PFSK-1 (cell line): Measurements from ENCODE around the gene ADD2.

Source experiments
- POLR2AphosphoS5 ChIP-seq: IDR thresholded peaks from 2 replicates; pipeline ENCODE4 v1.6.1; 2012; ENCODE audit warnings: low read depth, mild to moderate bottlenecking, control low read depth, low read length, moderate library complexity
- TAF1 ChIP-seq: IDR thresholded peaks from 2 replicates; pipeline ENCODE4 v1.6.1; 2012; ENCODE audit warnings: low read length, control low read depth, borderline replicate concordance; ENCODE audit not compliant: insufficient read depth
- TF ChIP-seq, protein P1 (sequence below), 2 experiments: IDR thresholded peaks; 2 replicates each; pipeline versions ENCODE4 v1.6.1 to v1.8.0; 2011 to 2012; ENCODE audit warnings: low read depth in 2 of 2, low read length in 2 of 2, control low read depth in 1 of 2, inconsistent platforms in 1 of 2, mild to moderate bottlenecking in 1 of 2, moderate library complexity in 1 of 2; ENCODE audit not compliant: insufficient read depth in 1 of 2

DNA sequence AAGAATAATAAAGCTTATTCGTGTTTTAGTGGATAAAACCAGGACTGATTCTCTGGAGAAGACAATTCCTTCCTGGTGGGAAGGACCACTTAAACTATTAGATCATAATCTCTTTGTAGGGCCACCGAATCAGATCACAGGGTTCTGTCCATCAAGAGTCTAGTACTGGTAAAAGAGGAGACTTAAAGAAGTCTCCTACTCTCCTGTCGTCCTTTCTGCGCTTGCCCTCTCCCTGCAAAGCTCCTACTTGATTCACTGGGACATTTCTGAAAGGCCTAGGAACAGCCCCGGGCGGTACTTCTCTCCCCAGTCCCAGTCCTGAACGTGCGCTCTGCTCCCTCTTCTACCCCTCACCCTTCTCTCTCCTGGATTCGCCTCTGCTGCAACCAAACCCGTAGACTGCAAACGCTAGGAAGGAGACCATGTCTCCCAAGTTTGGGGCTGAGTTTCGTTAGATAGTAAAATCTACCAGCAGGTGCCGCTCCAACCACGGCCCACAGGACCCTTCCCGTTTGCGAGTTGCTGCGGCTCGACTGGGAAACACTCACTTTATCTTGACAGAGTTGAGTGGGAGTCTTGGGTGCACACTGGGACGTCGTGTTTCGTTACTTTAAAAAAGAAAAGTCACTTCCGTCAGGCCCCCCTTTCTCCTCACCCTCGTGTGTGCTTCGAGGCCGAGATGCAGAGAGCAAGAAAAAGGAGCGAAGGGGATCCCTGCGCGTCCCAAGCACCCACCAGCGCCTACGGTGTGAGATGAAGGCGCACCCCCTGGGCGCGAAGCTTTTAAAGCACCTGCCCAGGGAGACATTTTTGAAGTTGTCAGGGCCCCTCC, 21.5 kb upstream of the ADD2 start:
- TF ChIP-seq, protein P1, sequence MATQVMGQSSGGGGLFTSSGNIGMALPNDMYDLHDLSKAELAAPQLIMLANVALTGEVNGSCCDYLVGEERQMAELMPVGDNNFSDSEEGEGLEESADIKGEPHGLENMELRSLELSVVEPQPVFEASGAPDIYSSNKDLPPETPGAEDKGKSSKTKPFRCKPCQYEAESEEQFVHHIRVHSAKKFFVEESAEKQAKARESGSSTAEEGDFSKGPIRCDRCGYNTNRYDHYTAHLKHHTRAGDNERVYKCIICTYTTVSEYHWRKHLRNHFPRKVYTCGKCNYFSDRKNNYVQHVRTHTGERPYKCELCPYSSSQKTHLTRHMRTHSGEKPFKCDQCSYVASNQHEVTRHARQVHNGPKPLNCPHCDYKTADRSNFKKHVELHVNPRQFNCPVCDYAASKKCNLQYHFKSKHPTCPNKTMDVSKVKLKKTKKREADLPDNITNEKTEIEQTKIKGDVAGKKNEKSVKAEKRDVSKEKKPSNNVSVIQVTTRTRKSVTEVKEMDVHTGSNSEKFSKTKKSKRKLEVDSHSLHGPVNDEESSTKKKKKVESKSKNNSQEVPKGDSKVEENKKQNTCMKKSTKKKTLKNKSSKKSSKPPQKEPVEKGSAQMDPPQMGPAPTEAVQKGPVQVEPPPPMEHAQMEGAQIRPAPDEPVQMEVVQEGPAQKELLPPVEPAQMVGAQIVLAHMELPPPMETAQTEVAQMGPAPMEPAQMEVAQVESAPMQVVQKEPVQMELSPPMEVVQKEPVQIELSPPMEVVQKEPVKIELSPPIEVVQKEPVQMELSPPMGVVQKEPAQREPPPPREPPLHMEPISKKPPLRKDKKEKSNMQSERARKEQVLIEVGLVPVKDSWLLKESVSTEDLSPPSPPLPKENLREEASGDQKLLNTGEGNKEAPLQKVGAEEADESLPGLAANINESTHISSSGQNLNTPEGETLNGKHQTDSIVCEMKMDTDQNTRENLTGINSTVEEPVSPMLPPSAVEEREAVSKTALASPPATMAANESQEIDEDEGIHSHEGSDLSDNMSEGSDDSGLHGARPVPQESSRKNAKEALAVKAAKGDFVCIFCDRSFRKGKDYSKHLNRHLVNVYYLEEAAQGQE (IDR thresholded peaks at IDR 0.05; ENCODE audit: insufficient read depth in 1 of 2, low read depth in 2 of 2, low read length in 2 of 2) = no peak
- TF ChIP-seq POLR2AphosphoS5 = no peak
- no peak for TF ChIP-seq TAF1
